HepG2 (cell line): Measurements from ENCODE around the gene MYLK3. TPM values are rescaled to one million over a fixed set of nuclear protein-coding genes. Genes with fewer than 3 reads are reported as not detected.

ENCODE experiments used
- CENPT ChIP-seq: sonication (generic); formaldehyde crosslinking; IDR thresholded peaks from 2 replicates; pipeline ENCODE4 v1.8.0; 2022; ENCODE audit warnings: low read depth, mild to moderate bottlenecking, moderate library complexity, missing genetic modification reagents
- ELF3 ChIP-seq: IDR thresholded peaks from 2 replicates; pipeline ENCODE4 v1.6.1; 2016; ENCODE audit warnings: missing genetic modification reagents, missing compliant biosample characterization
- EZH2 ChIP-seq: conservative IDR thresholded peaks from 2 replicates; pipeline ENCODE4 v1.6.1; 2012; ENCODE audit warnings: mild to moderate bottlenecking, low read depth, low read length, moderate library complexity
- NFYC ChIP-seq: IDR thresholded peaks from 2 replicates; pipeline ENCODE4 v1.6.1; 2016; ENCODE audit warnings: missing genetic modification reagents, missing compliant biosample characterization
- NR2F2 ChIP-seq: IDR thresholded peaks from 2 replicates; pipeline ENCODE4 v1.6.1; 2012; ENCODE audit warnings: low read depth, inconsistent platforms, borderline replicate concordance
- NR2F6 ChIP-seq, 2 experiments: IDR thresholded peaks; 2 replicates each; pipeline ENCODE4 v1.6.1; 2016; ENCODE audit warnings: antibody characterized with exemption in 1 of 2, mild to moderate bottlenecking in 1 of 2
- RXRB ChIP-seq: IDR thresholded peaks from 2 replicates; pipeline ENCODE4 v1.6.1; 2016; ENCODE audit warnings: borderline replicate concordance, missing genetic modification reagents, missing compliant biosample characterization
- SNAI1 ChIP-seq: sonication (generic); formaldehyde crosslinking; IDR thresholded peaks from 2 replicates; pipeline ENCODE4 v1.5.0; 2020; ENCODE audit warnings: mild to moderate bottlenecking, missing genetic modification reagents, borderline replicate concordance
- SP4 ChIP-seq: sonication (generic); formaldehyde crosslinking; IDR thresholded peaks from 2 replicates; pipeline ENCODE4 v1.8.1; 2023; ENCODE audit warnings: mild to moderate bottlenecking, missing genetic modification reagents
- TEAD3 ChIP-seq: optimal IDR thresholded peaks from 2 replicates; pipeline ENCODE3; 2016; ENCODE audit warnings: borderline replicate concordance
- ZBTB3 ChIP-seq: sonication (generic); formaldehyde crosslinking; IDR thresholded peaks from 2 replicates; pipeline ENCODE4 v1.4.0; 2020; ENCODE audit warnings: low read depth, mild to moderate bottlenecking, moderate library complexity, missing genetic modification reagents, borderline replicate concordance
- ZC3H4 ChIP-seq: sonication (generic); formaldehyde crosslinking; IDR thresholded peaks from 2 replicates; pipeline ENCODE4 v1.4.0; 2020; ENCODE audit warnings: missing genetic modification reagents, borderline replicate concordance
- ZFP90 ChIP-seq: sonication (generic); formaldehyde crosslinking; IDR thresholded peaks from 2 replicates; pipeline ENCODE4 v1.8.0; 2022; ENCODE audit warnings: missing genetic modification reagents, mild to moderate bottlenecking, inconsistent platforms, borderline replicate concordance
- ZFX ChIP-seq: sonication (generic); formaldehyde crosslinking; IDR thresholded peaks from 2 replicates; pipeline ENCODE4 v1.4.0; 2020; ENCODE audit warnings: mild to moderate bottlenecking, low read depth, missing genetic modification reagents, moderate library complexity
- ZNF121 ChIP-seq: sonication (generic); formaldehyde crosslinking; IDR thresholded peaks from 2 replicates; pipeline ENCODE4 v1.5.0; 2020; ENCODE audit warnings: mild to moderate bottlenecking, missing genetic modification reagents
- ZNF333 ChIP-seq: sonication (generic); formaldehyde crosslinking; IDR thresholded peaks from 2 replicates; pipeline ENCODE4 v1.4.0; 2020; ENCODE audit warnings: mild to moderate bottlenecking, missing genetic modification reagents, borderline replicate concordance
- ZNF432 ChIP-seq: sonication (generic); formaldehyde crosslinking; IDR thresholded peaks from 2 replicates; pipeline ENCODE4 v1.5.0; 2020; ENCODE audit warnings: missing genetic modification reagents, mild to moderate bottlenecking, borderline replicate concordance
- ZNF451 ChIP-seq: sonication (generic); formaldehyde crosslinking; IDR thresholded peaks from 2 replicates; pipeline ENCODE4 v1.5.0; 2020; ENCODE audit warnings: mild to moderate bottlenecking, missing genetic modification reagents
- ZNF567 ChIP-seq: sonication (generic); formaldehyde crosslinking; IDR thresholded peaks from 2 replicates; pipeline ENCODE4 v1.8.1; 2023; ENCODE audit warnings: mild to moderate bottlenecking, missing genetic modification reagents, borderline replicate concordance
- polyA plus RNA-seq, 8 experiments: library from polyadenylated mRNA; depleted of rRNA in 3 of 8; stranded (reverse) in 7 of 8; unstranded in 1 of 8; fragments of >200 nt; fragmentation: Illumina TruSeq in 4 of 8; extraction: Trizol in 4 of 8; gene quantifications; 2 replicates each; pipeline versions ENCODE4 v1.2.1 to v1.2.3, GENCODE V29; 2011 to 2016; ENCODE audit warnings: low read depth in 4 of 8, missing spikeins in 1 of 8, mixed read lengths in 1 of 8; ENCODE audit not compliant: insufficient read depth in 1 of 8
- total RNA-seq, 5 experiments: library from RNA; depleted of rRNA; stranded (reverse); fragments of >200 nt; fragmentation: Illumina TruSeq; extraction: Trizol; gene quantifications; 2 replicates each; pipeline ENCODE4 v1.2.3, GENCODE V29; 2016; ENCODE audit warnings: low read depth in 1 of 5
- TF ChIP-seq, protein P1 (sequence below): sonication (generic); formaldehyde crosslinking; IDR thresholded peaks from 2 replicates; pipeline ENCODE4 v1.4.0; 2020; ENCODE audit warnings: mild to moderate bottlenecking, missing genetic modification reagents, borderline replicate concordance
- TF ChIP-seq, protein P2 (sequence below): sonication (generic); formaldehyde crosslinking; conservative IDR thresholded peaks from 2 replicates; pipeline ENCODE4 v1.4.0; 2020; ENCODE audit warnings: missing genetic modification reagents
- TF ChIP-seq, protein P3 (sequence below): sonication (generic); formaldehyde crosslinking; IDR thresholded peaks from 2 replicates; pipeline ENCODE4 v1.4.0; 2020; ENCODE audit warnings: low read depth, mild to moderate bottlenecking, missing genetic modification reagents
- TF ChIP-seq, protein P4 (sequence below): sonication (generic); formaldehyde crosslinking; IDR thresholded peaks from 2 replicates; pipeline ENCODE4 v1.4.0; 2020; ENCODE audit warnings: missing genetic modification reagents, borderline replicate concordance

Gene MYLK3
- total and polyA plus RNA-seq, 2 of the 13 experiments (the other 11 are each of a cell fraction or from before 2014, with no cell fraction given), result 0.04 to 0.18 TPM

DNA sequence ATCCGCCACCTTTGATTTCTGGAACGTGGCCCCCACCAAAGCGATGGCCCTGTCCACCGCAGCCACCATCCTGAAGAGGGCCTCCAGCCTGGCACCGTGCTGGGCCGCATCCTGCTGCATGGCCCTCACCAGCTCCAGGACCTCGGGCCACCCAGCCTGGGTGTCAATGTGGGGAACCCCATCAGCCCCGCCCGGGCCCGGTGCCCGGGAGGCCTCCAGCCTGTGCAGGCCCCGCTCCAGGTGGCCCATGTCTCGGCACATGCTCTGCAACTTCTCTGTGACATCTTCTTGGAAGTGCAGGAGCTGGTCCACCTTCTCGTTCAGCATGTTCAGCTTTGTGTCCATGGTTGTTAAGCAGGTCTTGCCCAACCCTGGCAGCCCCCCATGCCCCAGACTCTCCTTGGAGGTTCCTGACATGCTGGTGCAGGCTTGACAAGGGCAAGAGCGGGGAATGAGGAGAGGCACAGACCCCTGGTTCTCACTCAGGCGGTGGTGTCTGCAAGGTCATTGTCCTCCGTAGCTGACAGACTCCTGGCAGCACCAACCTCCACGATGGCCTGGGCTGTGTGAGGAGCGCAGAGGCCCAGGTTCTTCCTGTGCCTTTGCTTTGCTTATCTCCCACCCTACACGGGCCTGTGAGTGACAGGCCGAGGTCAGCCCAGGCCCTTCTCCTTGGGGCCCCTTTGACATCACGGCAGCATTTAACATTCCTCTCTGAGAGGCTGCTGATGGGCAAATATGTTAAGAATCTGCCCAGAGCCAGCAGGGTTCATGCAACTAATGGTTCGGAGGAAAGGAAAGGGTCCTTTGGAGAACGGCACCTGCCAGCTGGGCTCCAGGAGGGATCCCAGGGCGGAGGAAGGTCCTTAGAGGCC is at the start of gene MYLK3 (continued):
- TF ChIP-seq ZNF451 (CRISPR knock-in tag), result peak; percentile 35; the same call in 1 of the 2 replicates
- no peak for TF ChIP-seq ZNF333 (CRISPR knock-in tag)
- TF ChIP-seq NR2F2, result no peak
- peak; percentile 59; the same call in 1 of the 2 replicates for TF ChIP-seq NR2F6 (IDR thresholded peaks at IDR 0.05)
- peak; percentile 67 for TF ChIP-seq NR2F6 (CRISPR knock-in tag; IDR thresholded peaks at IDR 0.05)
- peak; percentile 90 for TF ChIP-seq TEAD3 (CRISPR knock-in tag)
- TF ChIP-seq NFYC, result no peak
- TF ChIP-seq, protein P1, sequence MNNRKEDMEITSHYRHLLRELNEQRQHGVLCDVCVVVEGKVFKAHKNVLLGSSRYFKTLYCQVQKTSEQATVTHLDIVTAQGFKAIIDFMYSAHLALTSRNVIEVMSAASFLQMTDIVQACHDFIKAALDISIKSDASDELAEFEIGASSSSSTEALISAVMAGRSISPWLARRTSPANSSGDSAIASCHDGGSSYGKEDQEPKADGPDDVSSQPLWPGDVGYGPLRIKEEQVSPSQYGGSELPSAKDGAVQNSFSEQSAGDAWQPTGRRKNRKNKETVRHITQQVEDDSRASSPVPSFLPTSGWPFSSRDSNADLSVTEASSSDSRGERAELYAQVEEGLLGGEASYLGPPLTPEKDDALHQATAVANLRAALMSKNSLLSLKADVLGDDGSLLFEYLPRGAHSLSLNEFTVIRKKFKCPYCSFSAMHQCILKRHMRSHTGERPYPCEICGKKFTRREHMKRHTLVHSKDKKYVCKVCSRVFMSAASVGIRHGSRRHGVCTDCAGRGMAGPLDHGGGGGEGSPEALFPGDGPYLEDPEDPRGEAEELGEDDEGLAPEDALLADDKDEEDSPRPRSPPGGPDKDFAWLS (CRISPR knock-in tag), result no peak
- no peak for TF ChIP-seq ZNF567
- TF ChIP-seq EZH2, result no peak
- no peak for TF ChIP-seq ZBTB3
- TF ChIP-seq, protein P2, sequence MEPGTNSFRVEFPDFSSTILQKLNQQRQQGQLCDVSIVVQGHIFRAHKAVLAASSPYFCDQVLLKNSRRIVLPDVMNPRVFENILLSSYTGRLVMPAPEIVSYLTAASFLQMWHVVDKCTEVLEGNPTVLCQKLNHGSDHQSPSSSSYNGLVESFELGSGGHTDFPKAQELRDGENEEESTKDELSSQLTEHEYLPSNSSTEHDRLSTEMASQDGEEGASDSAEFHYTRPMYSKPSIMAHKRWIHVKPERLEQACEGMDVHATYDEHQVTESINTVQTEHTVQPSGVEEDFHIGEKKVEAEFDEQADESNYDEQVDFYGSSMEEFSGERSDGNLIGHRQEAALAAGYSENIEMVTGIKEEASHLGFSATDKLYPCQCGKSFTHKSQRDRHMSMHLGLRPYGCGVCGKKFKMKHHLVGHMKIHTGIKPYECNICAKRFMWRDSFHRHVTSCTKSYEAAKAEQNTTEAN, result no peak
- TF ChIP-seq ZFX (CRISPR knock-in tag), result peak; percentile 68
- no peak for TF ChIP-seq ZFP90 (CRISPR knock-in tag)
- TF ChIP-seq ZC3H4 (CRISPR knock-in tag), result no peak
- TF ChIP-seq, protein P3, sequence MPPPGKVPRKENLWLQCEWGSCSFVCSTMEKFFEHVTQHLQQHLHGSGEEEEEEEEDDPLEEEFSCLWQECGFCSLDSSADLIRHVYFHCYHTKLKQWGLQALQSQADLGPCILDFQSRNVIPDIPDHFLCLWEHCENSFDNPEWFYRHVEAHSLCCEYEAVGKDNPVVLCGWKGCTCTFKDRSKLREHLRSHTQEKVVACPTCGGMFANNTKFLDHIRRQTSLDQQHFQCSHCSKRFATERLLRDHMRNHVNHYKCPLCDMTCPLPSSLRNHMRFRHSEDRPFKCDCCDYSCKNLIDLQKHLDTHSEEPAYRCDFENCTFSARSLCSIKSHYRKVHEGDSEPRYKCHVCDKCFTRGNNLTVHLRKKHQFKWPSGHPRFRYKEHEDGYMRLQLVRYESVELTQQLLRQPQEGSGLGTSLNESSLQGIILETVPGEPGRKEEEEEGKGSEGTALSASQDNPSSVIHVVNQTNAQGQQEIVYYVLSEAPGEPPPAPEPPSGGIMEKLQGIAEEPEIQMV (CRISPR knock-in tag), result 0 out of 2 replicates have a peak, but pooled peaks have one; percentile 10
- TF ChIP-seq SNAI1 (CRISPR knock-in tag), result 0 out of 2 replicates have a peak, but pooled peaks have one; percentile 40
- TF ChIP-seq, protein P4, sequence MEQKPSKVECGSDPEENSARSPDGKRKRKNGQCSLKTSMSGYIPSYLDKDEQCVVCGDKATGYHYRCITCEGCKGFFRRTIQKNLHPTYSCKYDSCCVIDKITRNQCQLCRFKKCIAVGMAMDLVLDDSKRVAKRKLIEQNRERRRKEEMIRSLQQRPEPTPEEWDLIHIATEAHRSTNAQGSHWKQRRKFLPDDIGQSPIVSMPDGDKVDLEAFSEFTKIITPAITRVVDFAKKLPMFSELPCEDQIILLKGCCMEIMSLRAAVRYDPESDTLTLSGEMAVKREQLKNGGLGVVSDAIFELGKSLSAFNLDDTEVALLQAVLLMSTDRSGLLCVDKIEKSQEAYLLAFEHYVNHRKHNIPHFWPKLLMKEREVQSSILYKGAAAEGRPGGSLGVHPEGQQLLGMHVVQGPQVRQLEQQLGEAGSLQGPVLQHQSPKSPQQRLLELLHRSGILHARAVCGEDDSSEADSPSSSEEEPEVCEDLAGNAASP, result peak; percentile 89; the same call in 1 of the 2 replicates
- no peak for TF ChIP-seq ZNF432
- no peak for TF ChIP-seq SP4 (CRISPR knock-in tag)
- peak; percentile 59; the same call in 1 of the 2 replicates for TF ChIP-seq RXRB (CRISPR knock-in tag)
- TF ChIP-seq CENPT, result no peak
- no peak for TF ChIP-seq ELF3 (CRISPR knock-in tag)
- no peak for TF ChIP-seq ZNF121 (CRISPR knock-in tag)
